Stimulated activated CD4-positive, alpha-beta T cell treated with anti-CD3 and anti-CD28 coated beads, Interleukin-12 subunit alpha, Interleukin-12 subunit beta, amount 100 ng/mL, for 4 hours (primary cell): ENCODE measurements around the gene MRM3.
"Not testable (repeated sequence)": the region's sequence is repeated elsewhere in the genome, so short reads cannot be mapped to it uniquely, and the experiment has no call there.

ENCODE experiments used
- DNase-seq: peaks from one replicate; pipeline ENCODE4 v3.0.0-alpha.2; 2020

The MRM3 gene

GRCh38 chr17:797236-797840 is 15.2 kb downstream of the MRM3 start:
- no peak for DNase-seq

GRCh38 chr17:798246-798645 is 16.1 kb downstream of the MRM3 start:
- no peak for DNase-seq

DNA sequence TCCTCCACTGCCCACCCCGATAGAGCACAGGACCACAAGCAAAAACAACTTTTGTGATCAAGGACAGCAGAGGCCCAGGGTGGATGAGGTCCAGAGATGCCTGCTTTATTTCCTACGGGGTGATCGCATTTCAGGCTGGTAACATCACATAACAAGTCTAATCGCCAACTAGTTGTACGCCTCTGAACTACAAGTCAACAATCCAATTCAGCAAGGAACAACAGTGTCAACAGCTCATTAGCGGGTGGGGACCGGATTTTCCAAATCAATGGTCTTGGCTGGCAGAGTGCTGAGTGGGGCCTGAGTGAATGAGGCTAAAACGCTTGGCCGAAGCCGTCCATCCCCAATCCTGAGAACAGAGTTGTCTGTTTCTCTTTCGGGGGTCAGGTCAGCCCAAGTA is 17.1 kb downstream of the MRM3 start:
- no peak for DNase-seq

DNA sequence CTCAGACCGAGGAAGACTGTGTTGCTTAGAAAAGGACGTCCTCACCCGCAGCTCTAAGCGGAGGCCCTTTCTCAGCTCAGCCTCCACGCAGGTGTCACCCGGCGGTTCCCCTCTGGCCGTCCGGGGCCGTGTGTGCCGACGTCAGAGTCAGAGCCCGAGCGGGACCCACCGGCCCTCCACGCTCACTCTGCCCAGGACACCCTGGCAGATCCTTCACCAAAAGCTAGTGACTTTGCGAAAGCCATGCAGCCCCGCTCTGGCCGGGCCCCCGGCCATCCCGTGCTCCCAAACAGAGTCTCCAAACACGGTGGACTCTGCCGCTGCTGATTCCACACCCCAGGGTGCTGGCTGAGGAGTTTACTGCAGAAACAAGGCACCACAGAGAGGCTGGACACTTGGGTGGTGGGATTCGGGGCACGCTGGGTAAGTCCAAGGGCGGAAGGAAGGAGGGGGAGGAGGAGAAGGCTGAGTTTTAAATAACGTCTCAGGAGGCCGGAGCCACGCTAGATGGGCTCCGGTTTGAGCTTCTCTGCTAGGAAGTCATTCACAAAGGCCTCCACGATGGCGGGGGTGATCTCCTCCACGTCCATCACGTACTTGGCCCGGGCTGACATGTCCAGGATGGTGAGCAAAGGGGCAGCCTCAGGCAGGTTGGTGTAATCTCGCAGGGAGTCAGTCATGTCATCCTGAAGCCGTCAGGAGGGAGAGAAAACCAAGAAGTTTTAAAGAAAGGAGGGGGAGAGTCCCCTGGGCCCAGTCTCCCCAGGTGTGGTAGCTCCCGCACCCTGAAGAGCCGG is 18.5 kb downstream of the MRM3 start:
- DNase-seq, result no peak

DNA sequence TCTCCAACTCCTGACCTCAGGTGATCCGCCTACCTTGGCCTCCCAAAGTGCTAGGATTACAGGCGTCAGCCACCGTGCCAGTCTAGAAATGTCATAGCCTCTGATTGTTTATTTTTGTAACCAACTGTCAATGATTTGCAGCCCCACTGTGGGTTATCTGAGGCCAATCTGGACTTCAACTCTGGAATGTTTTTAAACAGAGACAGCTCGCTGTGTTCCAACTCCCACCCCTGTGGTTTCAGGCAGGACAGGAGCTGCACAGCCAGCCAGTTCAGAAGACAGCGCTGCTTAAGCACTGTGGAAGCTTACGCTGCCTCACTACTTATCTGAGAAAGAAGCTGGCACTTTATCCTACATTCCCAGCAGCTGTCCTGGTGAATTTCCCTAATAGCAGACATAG is 19.5 kb downstream of the MRM3 start:
- no peak for DNase-seq

DNA sequence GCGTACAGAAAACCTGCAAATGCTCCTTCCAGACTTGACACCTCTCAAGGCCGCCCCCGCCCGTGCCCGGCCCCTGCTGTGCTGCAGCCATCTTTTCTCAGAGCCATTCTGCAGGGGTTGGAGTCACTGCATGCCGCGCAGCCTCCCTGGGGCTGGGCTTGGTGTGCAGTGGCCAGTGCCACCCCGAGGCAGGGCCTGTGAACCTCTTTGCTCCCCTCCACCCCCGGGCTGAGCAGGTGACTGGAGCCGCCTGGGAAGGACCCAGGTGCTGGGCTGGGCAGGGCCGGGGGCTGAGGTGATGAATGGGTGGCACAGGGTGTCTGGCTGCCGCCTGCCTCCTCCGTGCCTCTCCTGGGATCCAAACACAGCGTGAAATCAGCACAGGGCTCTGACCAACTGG is 20.3 kb downstream of the MRM3 start:
- DNase-seq, result no peak

DNA sequence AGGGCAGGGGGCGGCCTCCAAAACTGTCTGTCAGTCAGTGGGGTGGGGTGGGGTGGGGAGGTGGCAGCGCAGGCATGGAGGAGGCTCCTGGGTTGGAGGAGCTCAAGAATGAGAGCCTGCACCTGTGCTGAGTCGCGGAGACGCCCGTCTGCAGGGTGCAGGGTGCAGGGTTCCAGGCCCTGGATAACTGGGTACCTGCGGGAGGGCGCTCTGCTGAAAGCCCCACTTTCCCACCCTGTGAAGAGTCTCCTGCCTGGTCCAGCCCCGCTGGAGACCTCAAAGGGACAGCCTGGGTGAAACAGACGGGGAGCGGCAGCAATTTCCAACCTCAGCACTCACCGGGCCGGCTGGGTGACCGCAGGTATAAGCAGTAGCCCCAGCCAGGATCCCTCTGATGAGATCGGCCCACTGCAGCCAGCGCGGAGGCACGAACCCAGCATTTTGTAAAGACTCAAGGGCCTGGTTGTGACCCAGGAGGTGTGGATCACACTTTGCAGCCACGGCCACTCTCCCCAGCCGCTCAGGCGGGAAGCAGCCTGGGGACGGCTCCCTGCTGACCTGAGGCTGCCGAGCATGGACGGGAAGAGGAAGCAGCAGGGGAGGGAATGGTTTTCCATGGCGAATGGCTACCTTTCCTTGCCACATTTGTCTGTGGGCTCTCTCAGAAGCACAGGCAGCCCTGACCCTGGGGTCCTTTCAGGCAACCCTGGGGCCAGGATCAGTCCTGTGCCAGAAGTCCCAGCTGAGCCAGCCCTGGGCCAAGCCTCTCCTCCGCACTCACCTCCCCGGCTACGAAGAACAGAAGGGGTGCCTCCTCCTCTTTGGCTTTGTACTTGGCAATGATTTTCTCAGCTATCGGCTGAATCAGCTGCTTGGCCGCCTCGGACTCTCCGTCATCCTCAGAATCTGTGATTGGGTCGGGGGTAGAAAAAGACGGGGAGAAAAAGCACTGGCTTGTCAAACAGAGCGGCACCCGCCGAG is 21.0 kb downstream of the MRM3 start:
- DNase-seq, result no peak

- no peak for DNase-seq
Measured at GRCh38 chr17:804541-805435, 22.6 kb downstream of the MRM3 start.

DNA sequence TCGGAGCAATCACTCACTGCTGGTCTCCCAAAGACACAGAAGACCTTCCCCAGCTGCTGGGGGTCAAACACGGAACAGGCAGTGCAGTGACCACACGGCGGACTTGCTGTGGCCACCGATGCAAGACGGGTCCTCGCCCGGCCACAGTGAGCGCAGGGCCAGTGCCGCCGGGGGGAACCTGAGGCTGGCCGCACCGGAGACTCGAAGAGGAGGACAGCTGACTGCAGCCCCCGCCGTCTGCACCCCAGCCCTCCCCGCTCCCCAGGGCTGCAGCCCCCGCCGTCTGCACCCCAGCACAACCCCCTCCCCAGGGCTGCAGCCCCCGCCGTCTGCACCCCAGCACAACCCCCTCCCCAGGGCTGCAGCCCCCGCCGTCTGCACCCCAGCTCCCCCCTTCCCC is 23.7 kb downstream of the MRM3 start:
- not testable (repeated sequence) for DNase-seq

- DNase-seq, result no peak
Measured at GRCh38 chr17:806346-806745, 24.2 kb downstream of the MRM3 start.

DNA sequence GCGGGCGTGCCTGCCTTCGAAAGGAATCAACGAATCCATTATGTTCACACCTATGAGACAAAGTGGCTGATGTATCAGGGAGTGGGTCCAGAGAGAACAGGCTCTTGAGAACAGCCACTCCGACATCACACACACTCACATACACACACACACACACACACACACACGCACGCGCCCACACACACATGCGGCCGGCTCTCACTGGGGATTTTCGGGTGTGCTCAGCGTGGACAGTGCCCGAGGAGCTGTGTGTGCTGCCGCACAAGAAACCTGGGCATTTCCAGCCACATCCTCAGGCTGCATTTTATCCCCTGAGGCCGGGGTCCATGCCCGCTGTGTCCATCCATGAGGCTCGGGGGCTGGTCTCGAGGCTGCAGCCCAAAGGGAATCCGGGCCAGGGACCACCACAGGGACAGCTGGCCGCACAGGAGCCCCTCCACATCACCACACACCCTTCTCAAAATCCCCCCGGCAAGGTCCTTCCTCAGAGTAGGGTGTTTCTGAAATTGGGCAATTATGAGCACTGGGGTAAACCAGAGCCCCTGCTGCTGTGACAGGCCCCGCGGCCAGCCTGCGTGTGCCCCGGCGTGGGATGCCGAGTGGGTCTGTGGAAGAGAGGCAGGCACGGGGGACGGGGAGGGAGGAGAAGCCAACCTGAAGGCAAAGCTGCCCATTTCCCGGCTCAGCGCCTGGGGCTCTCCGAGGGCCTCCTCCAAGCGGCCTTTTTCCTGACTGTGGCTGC is 24.8 kb downstream of the MRM3 start:
- DNase-seq, result no peak

DNA sequence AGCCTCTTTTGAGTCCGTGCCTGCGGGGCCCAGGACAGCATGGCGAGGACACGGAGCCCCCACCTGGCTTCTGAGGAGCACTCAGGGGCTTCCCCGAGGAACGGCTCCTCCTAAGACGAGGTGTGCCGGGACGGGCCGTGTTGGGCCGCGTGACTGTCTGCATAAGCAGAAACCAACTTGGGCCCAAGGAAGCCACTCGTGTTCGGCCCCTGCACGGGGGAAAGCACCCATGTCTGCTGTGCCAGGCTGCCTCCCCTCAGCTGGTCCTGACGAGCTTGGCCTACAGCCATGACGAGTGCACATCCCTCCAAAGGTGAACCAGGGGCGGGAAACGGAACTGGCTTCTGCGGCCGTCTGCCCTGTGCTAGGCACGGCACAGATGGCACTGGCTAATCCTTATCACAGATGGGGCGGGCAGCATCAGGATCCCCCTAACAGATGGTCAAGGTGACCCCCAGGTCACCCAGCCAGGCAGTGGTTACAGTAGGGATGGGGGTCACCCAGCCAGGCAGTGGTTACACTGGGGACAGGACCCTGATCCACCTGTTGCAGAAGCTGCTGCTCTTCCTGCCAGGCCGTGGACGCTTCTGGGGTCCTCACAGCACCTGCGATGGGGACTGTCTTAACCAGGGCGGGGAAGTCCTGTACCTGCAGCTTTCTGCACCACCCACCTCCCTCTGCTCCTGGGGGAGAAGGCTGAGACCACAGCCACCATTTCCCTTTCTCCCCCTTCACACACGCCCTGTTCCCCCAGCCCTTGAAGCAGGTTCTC is 25.6 kb downstream of the MRM3 start:
- DNase-seq, result no peak

DNA sequence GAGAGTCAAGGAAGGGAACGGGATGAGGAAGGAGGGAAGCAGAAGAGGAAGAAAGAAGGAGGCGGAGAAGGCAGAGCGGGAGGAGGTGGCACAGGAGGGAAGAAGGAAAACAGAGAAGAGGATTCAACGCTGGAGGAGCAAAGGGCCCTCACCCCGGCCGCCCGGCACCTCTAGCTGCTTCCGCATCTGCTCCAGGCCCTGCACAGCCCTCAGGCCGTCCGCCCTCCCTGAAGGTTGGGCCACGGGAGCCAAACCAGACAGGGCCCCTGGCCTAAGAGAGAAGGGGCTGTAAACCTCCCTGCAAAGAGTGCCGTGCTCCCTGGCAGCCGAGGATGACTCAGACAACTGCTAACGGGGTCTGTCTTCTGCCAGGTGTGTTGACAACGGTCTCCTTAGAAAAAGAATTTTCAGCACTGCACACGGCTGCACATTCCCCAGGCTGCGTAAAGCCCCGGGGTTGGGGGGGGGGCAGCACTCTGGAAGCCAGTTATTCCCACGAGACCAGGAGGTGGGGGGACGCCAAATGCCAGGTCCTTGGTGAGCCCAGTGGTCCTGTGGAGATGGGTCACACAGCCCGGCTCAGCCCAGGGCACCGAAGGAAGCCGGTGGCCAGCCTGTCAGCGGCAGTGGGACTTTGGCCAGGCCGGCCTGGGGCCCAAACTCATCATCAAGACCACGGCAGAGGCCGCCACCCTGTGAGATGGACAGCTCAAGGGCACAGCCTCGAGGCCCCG is 29.1 kb downstream of the MRM3 start:
- no peak for DNase-seq

DNA sequence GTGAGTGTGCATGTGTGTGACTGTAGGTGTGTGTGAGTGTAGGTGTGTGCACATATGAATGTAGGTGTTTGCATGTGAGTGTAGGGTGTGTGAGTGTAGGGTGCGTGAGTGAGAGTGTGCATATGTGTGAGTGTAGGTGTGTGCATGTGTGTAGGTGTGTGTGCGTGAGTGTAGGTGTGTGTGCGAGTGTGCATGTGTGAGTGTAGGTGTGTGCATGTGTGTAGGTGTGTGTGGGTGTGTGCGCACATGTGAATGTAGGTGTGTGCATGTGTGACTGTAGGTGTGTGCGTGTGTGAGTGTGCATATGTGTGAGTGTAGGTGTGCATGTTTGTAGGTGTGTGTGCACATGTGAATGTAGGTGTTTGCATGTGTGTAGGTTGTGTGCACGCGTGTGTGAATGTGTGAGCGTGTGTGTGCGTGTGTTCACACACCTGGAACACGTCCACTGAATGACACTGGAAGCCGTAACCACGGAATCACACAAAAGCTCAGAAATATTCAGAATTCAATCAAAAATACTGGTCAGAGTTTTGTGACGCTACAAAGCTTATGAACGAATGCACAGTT is 30.6 kb downstream of the MRM3 start:
- no peak for DNase-seq

- no peak for DNase-seq
Measured at GRCh38 chr17:814371-814770, 32.2 kb downstream of the MRM3 start.

DNA sequence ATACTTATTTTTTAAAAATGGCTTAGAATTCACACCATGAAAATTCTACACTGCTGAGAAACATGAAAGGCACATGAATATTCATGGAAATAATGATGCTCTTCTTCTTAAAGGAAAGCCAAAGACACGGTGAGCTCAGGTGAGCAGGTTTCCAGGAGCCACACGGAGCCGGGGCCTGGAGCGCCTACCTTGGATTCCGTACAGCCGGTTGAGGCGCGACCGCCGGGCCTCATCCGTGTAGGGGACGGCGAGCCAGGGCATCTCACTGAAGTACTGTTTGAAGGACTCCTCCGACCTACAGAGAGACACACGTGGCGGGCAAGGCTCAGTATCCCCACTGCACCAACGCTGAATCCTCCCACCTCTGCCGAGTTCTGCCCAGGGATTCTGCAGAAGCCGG is 37.1 kb downstream of the MRM3 start:
- no peak for DNase-seq

GRCh38 chr17:823501-823902 is 41.3 kb downstream of the MRM3 start:
- no peak for DNase-seq

DNA sequence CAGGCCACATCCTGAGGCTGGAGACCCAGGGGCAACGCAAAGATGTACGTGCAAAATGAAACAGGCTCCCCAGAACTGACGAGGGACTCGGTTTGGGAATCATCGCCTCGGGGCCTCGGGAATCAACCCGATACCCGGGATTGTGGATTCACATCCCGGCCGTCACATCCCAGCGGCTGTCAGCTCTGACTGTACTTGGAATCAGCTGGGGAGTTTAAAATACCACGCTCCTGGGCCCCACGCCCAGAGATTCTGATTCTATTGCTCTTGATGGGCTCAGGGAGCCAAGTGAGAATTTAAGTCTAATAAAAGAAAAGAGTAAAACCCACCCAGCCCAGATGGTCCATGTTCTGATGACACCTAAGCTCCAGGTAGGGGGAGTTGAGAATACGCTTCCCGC is 42.2 kb downstream of the MRM3 start:
- DNase-seq, result no peak

GRCh38 chr17:825216-825615 is 43.1 kb downstream of the MRM3 start:
- no peak for DNase-seq

GRCh38 chr17:826778-827177 is 44.6 kb downstream of the MRM3 start:
- DNase-seq, result no peak
